Panc1 (cell line): Measurements from ENCODE around the gene PDPN. TPM values are rescaled to one million over a fixed set of nuclear protein-coding genes. Genes with fewer than 3 reads are reported as not detected.

Experiments used
- ATAC-seq: fragments of 200-7000 bp; cut with Tn5 transposase; 2 replicates; pipeline ENCODE4 v1.9.1; 2020; ENCODE audit warnings: mild to moderate bottlenecking, moderate library complexity
- BruUV-seq: library from RNA; stranded (reverse); fragments of 400-500 nt; replicated peaks from 2 replicates; lab custom pipeline; 2021; lab: Mats Ljungman, UMichigan
- CTCF ChIA-PET: fragments of 300-600 bp; sonication (Branson Sonifier 250); formaldehyde crosslinking; loops from one replicate; lab custom pipeline; 2022; ENCODE audit warnings: antibody characterized with exemption; lab: Charles Lee
- POLR2A ChIA-PET: fragments of 300-600 bp; sonication (Branson Sonifier 250); formaldehyde crosslinking; loops from one replicate; lab custom pipeline; 2022; ENCODE audit warnings: antibody characterized with exemption; lab: Charles Lee
- DNase-seq: peaks from one replicate; pipeline ENCODE4 v3.0.0-alpha.2; 2010; ENCODE audit warnings: low read depth, low spot score
- H3K27ac ChIP-seq: 2 replicates; pipeline ENCODE4 v1.5.1; 2011; ENCODE audit warnings: mild to moderate bottlenecking, low read length, inconsistent platforms
- H3K27me3 ChIP-seq: fragments of 200-500 bp; sonication (Bioruptor generic); 2 replicates; pipeline ENCODE4 v1.6.0; 2014; ENCODE audit warnings: low read length, inconsistent platforms; ENCODE audit not compliant: control insufficient read depth, insufficient read depth
- H3K36me3 ChIP-seq: fragments of 200-500 bp; sonication (Bioruptor generic); 2 replicates; pipeline ENCODE4 v1.5.1; 2014; ENCODE audit warnings: inconsistent platforms, mild to moderate bottlenecking, low read length, moderate library complexity; ENCODE audit not compliant: control insufficient read depth, insufficient read depth
- H3K4me1 ChIP-seq: 2 replicates; pipeline ENCODE4 v1.5.1; 2011; ENCODE audit warnings: inconsistent platforms, mild to moderate bottlenecking, low read length, moderate library complexity; ENCODE audit not compliant: control insufficient read depth, insufficient read depth
- H3K4me3 ChIP-seq, 2 experiments: 2 replicates each; pipeline ENCODE4 v1.5.1; 2011 to 2012; ENCODE audit warnings: low read depth in 2 of 2, low read length in 2 of 2, mild to moderate bottlenecking in 2 of 2, inconsistent platforms in 1 of 2, moderate library complexity in 1 of 2
- H3K9me3 ChIP-seq: fragments of 200-500 bp; sonication (Bioruptor generic); 2 replicates; pipeline ENCODE4 v1.5.1; 2014; ENCODE audit warnings: low read depth, mild to moderate bottlenecking, inconsistent platforms, low read length, moderate library complexity; ENCODE audit not compliant: control insufficient read depth, insufficient read depth
- CTCF ChIP-seq: fragments of 450-650 bp; IDR thresholded peaks from 2 replicates; pipeline ENCODE4 v1.5.1; 2017; ENCODE audit warnings: mild to moderate bottlenecking
- POLR2AphosphoS5 ChIP-seq: IDR thresholded peaks from 2 replicates; pipeline ENCODE4 v1.6.1; 2012; ENCODE audit warnings: mild to moderate bottlenecking, low read depth, low read length, moderate library complexity
- REST ChIP-seq, 2 experiments: IDR thresholded peaks; 2 replicates each; pipeline ENCODE4 v1.6.1; 2011 to 2012; ENCODE audit warnings: low read depth in 2 of 2, control low read depth in 1 of 2, low read length in 1 of 2, mild to moderate bottlenecking in 1 of 2, moderate library complexity in 1 of 2; ENCODE audit not compliant: insufficient read depth in 1 of 2
- SIN3A ChIP-seq: IDR thresholded peaks from 2 replicates; pipeline ENCODE4 v1.6.1; 2012; ENCODE audit warnings: low read depth, mild to moderate bottlenecking, low read length, moderate library complexity, borderline replicate concordance; ENCODE audit not compliant: insufficient read depth
- TCF7L2 ChIP-seq: IDR thresholded peaks from 2 replicates; pipeline ENCODE4 v1.6.1; 2011; ENCODE audit warnings: mild to moderate bottlenecking, low read depth, low read length, inconsistent platforms
- in situ Hi-C: cut with HindIII; loops from 2 replicates; pipeline ENCODE4 v1.10.0; 2016; ENCODE audit warnings: low sequenced_read_pairs, low pct_unique_long_range_greater_than_20kb
- intact Hi-C: fragments of 100-400 bp; cut with micrococcal nuclease; formaldehyde crosslinking; loops from one replicate; pipeline ENCODE4 v1.10.0; 2022; ENCODE audit not compliant: unreplicated experiment
- total RNA-seq: library from RNA; stranded (reverse); gene quantifications from one replicate; pipeline ENCODE4 v1.2.1, GENCODE V29; 2021; ENCODE audit not compliant: unreplicated experiment

The PDPN gene
- total RNA-seq, 1 experiment from 2014 or later, result 0.28 TPM

GRCh38 chr1:13541435-13542215 is 42.0 kb upstream of the PDPN start:
- no TSS peak for BruUV-seq
- ATAC-seq (no peak), DNase-seq (no peak)
- intact Hi-C loops, result no loop called here
- H3K27ac ChIP-seq, result no peak overlapping the region
- ChIA-PET POLR2A (no interaction called here), CTCF (no interaction called here)
- no peaks in the 10 kb centered on the region for H3K9me3 ChIP-seq
- TF ChIP-seq TCF7L2 (no peak), POLR2AphosphoS5 (no peak), SIN3A (no peak), REST (IDR thresholded peaks at IDR 0.05; ENCODE audit: insufficient read depth in 1 of 2, low read depth in 2 of 2, low read length in 1 of 2) (no peak), CTCF (no peak)
- H3K4me3 ChIP-seq, result no peak overlapping the region
- no peaks in the 10 kb centered on the region for H3K36me3 ChIP-seq
- no peaks in the 10 kb centered on the region for H3K27me3 ChIP-seq
- H3K4me1 ChIP-seq, result no peaks in the 10 kb centered on the region
- in situ Hi-C loops, result no loop called here

GRCh38 chr1:13543451-13544220 is 40.0 kb upstream of the PDPN start:
- no peaks in the 10 kb centered on the region for H3K4me1 ChIP-seq
- BruUV-seq, result no TSS peak
- no peak overlapping the region for H3K4me3 ChIP-seq
- no peak overlapping the region for H3K27ac ChIP-seq
- TF ChIP-seq REST (IDR thresholded peaks at IDR 0.05; ENCODE audit: insufficient read depth in 1 of 2, low read depth in 2 of 2, low read length in 1 of 2), result no peak
- TF ChIP-seq SIN3A, result no peak
- TF ChIP-seq POLR2AphosphoS5, result no peak
- no peak for TF ChIP-seq TCF7L2
- no peak for TF ChIP-seq CTCF
- no peaks in the 10 kb centered on the region for H3K9me3 ChIP-seq
- intact Hi-C loops (no loop called here), in situ Hi-C loops (no loop called here)
- H3K27me3 ChIP-seq, result no peaks in the 10 kb centered on the region
- H3K36me3 ChIP-seq, result no peaks in the 10 kb centered on the region
- ChIA-PET CTCF (no interaction called here), POLR2A (no interaction called here)
- no peak for ATAC-seq
- DNase-seq, result no peak
